NT2/D1 (cell line): Measurements from ENCODE around the gene SPSB4.

Experiments
- DNase-seq: peaks from one replicate; pipeline ENCODE4 v3.0.0-alpha.2; 2011; ENCODE audit warnings: low read depth, low spot score
- H3K27me3 ChIP-seq: 2 replicates; pipeline ENCODE4 v1.6.0; 2011; ENCODE audit warnings: mild to moderate bottlenecking; ENCODE audit not compliant: insufficient read length, insufficient read depth
- H3K36me3 ChIP-seq: 2 replicates; pipeline ENCODE4 v1.6.1; 2011; ENCODE audit warnings: mild to moderate bottlenecking, low read length, mixed read lengths; ENCODE audit not compliant: insufficient read depth, insufficient read length
- H3K4me1 ChIP-seq: 2 replicates; pipeline ENCODE4 v1.5.1; 2011; ENCODE audit not compliant: insufficient read depth, insufficient read length
- H3K4me3 ChIP-seq: 2 replicates; pipeline ENCODE4 v1.5.1; 2011; ENCODE audit warnings: low read depth; ENCODE audit not compliant: insufficient read length
- H3K9ac ChIP-seq: 2 replicates; pipeline ENCODE4 v1.6.0; 2011; ENCODE audit warnings: low read depth; ENCODE audit not compliant: insufficient read length
- H3K9me3 ChIP-seq: 2 replicates; pipeline ENCODE4 v1.5.1; 2011; ENCODE audit warnings: mild to moderate bottlenecking, low read length; ENCODE audit not compliant: insufficient read depth
- SUZ12 ChIP-seq: IDR thresholded peaks from 2 replicates; pipeline ENCODE4 v1.6.1; 2011; ENCODE audit not compliant: insufficient read length, insufficient read depth; ENCODE audit errors: extremely low read depth
- YY1 ChIP-seq: IDR thresholded peaks from 2 replicates; pipeline ENCODE4 v1.6.1; 2011; ENCODE audit not compliant: insufficient read length, insufficient read depth
- ZNF274 ChIP-seq: IDR thresholded peaks from 2 replicates; pipeline ENCODE4 v1.6.1; 2011; ENCODE audit warnings: mild to moderate bottlenecking, low read depth, low read length

The SPSB4 gene

GRCh38 chr3:141078200-141078599 lies 27.1 kb downstream of the SPSB4 start:
- H3K9me3 ChIP-seq = no peaks in the 10 kb centered on the region
- H3K27me3 ChIP-seq = no peaks in the 10 kb centered on the region
- TF ChIP-seq SUZ12 = no peak
- peaks cover 7% of the 10 kb centered on the region for H3K36me3 ChIP-seq
- DNase-seq = no peak
- H3K4me1 ChIP-seq = peaks cover 52% of the 10 kb centered on the region
- no peak overlapping the region for H3K4me3 ChIP-seq
- peak overlapping the region; percentile 27 for H3K9ac ChIP-seq

GRCh38 chr3:141080431-141080830 lies 29.3 kb downstream of the SPSB4 start:
- TF ChIP-seq SUZ12 (no peak), ZNF274 (no peak), YY1 (no peak)
- no peaks in the 10 kb centered on the region for H3K27me3 ChIP-seq
- no peaks in the 10 kb centered on the region for H3K9me3 ChIP-seq
- H3K4me3 ChIP-seq = no peak overlapping the region
- H3K9ac ChIP-seq = no peak overlapping the region
- peaks cover 7% of the 10 kb centered on the region for H3K36me3 ChIP-seq
- DNase-seq = no peak
- peaks cover 58% of the 10 kb centered on the region for H3K4me1 ChIP-seq

GRCh38 chr3:141081141-141081795 lies 30.1 kb downstream of the SPSB4 start:
- Histone ChIP-seq H3K27me3 (no peaks in the 10 kb centered on the region), H3K36me3 (peaks cover 7% of the 10 kb centered on the region), H3K4me3 (no peak overlapping the region), H3K9ac (peak overlapping the region; percentile 16), H3K4me1 (peaks cover 59% of the 10 kb centered on the region), H3K9me3 (no peaks in the 10 kb centered on the region)
- TF ChIP-seq SUZ12 (no peak), ZNF274 (no peak), YY1 (no peak)
- peak; percentile 84 for DNase-seq

GRCh38 chr3:141082064-141082463 lies 30.9 kb downstream of the SPSB4 start:
- H3K4me1 ChIP-seq = peaks cover 57% of the 10 kb centered on the region
- H3K4me3 ChIP-seq = no peak overlapping the region
- TF ChIP-seq ZNF274 (no peak), YY1 (no peak), SUZ12 (no peak)
- H3K9ac ChIP-seq = peak overlapping the region; percentile 16
- DNase-seq = no peak
- H3K9me3 ChIP-seq = no peaks in the 10 kb centered on the region
- H3K27me3 ChIP-seq = no peaks in the 10 kb centered on the region
- peaks cover 7% of the 10 kb centered on the region for H3K36me3 ChIP-seq

GRCh38 chr3:141083226-141083625 lies 32.1 kb downstream of the SPSB4 start:
- H3K27me3 ChIP-seq = no peaks in the 10 kb centered on the region
- H3K4me3 ChIP-seq = no peak overlapping the region
- H3K9me3 ChIP-seq = no peaks in the 10 kb centered on the region
- TF ChIP-seq YY1 (no peak), ZNF274 (no peak)
- H3K9ac ChIP-seq = peak overlapping the region; percentile 58
- H3K4me1 ChIP-seq = peaks cover 51% of the 10 kb centered on the region
- H3K36me3 ChIP-seq = peaks cover 10% of the 10 kb centered on the region
- no peak for DNase-seq

GRCh38 chr3:141083836-141084649 lies 32.9 kb downstream of the SPSB4 start:
- Histone ChIP-seq H3K9ac (peak overlapping the region; percentile 58), H3K36me3 (peaks cover 11% of the 10 kb centered on the region), H3K9me3 (no peaks in the 10 kb centered on the region), H3K4me1 (peaks cover 49% of the 10 kb centered on the region), H3K4me3 (no peak overlapping the region), H3K27me3 (no peaks in the 10 kb centered on the region)
- DNase-seq = no peak
- TF ChIP-seq ZNF274 = no peak
- TF ChIP-seq SUZ12 = no peak
- TF ChIP-seq YY1 = no peak

- H3K4me3 ChIP-seq = no peak overlapping the region
- peaks cover 5% of the 10 kb centered on the region for H3K36me3 ChIP-seq
- no peak for DNase-seq
- no peaks in the 10 kb centered on the region for H3K9me3 ChIP-seq
- no peaks in the 10 kb centered on the region for H3K27me3 ChIP-seq
- no peak overlapping the region for H3K9ac ChIP-seq
- H3K4me1 ChIP-seq = peaks cover 55% of the 10 kb centered on the region
- TF ChIP-seq SUZ12 = no peak
- TF ChIP-seq YY1 = no peak
- no peak for TF ChIP-seq ZNF274
These were observed 34.4 kb downstream of the SPSB4 start for GRCh38 chr3:141085343-141086070.
